GM12878 (cell line): ENCODE data around the gene TAF10. TPM values are rescaled to one million over a fixed set of nuclear protein-coding genes. Genes with fewer than 3 reads are reported as not detected.
A peak's percentile ranks its signal among the peaks of the same experiment; 100 is the strongest.

Experiments
- ATAC-seq: fragments of 200-7000 bp; cut with Tn5 transposase; 3 replicates; pipeline ENCODE4 v1.9.1; 2020; ENCODE audit warnings: mild to moderate bottlenecking, moderate library complexity
- BruUV-seq: library from RNA; stranded (reverse); fragments of 400-500 nt; replicated peaks from 2 replicates; lab custom pipeline; 2021; lab: Mats Ljungman, UMichigan
- CTCF ChIA-PET: fragments of 300-600 bp; sonication (Branson Sonifier 250); formaldehyde crosslinking; extraction: SDS; loops from one replicate; lab custom pipeline; 2021; ENCODE audit warnings: inconsistent platforms; lab: Yijun Ruan, JAX
- POLR2A ChIA-PET: fragments of 350-600 bp; formaldehyde crosslinking; extraction: SDS; loops from one replicate; lab custom pipeline; 2021; ENCODE audit warnings: inconsistent platforms; lab: Charles Lee
- RAD21 ChIA-PET: fragments of 300-600 bp; sonication (Branson Sonifier 250); formaldehyde crosslinking; loops from one replicate; lab custom pipeline; 2023; ENCODE audit warnings: antibody characterized with exemption; ENCODE audit not compliant: unreplicated experiment; lab: Charles Lee
- SMC1A ChIA-PET: fragments of 300-600 bp; sonication (Branson Sonifier 250); formaldehyde crosslinking; loops from one replicate; lab custom pipeline; 2023; ENCODE audit not compliant: unreplicated experiment, uncharacterized antibody; lab: Charles Lee
- DNase-seq: peaks from one replicate; pipeline ENCODE4 v3.0.0-alpha.2; 2011; ENCODE audit warnings: low read depth, low spot score
- FAIRE-seq: peaks from 3 replicates; lab custom pipeline; 2011; peaks lifted over from hg19 to GRCh38; lab: Jason Lieb, UNC
- H2AFZ ChIP-seq: 2 replicates; pipeline ENCODE4 v1.6.0; 2011; ENCODE audit warnings: low read depth, low read length, control low read depth; ENCODE audit not compliant: control insufficient read depth
- H3K27ac ChIP-seq: 2 replicates; pipeline ENCODE4 v1.5.1; 2011; ENCODE audit warnings: control low read depth; ENCODE audit not compliant: control insufficient read depth, insufficient read depth
- H3K27me3 ChIP-seq, 2 experiments: replicated peaks in 1 of 2; 2 replicates each; pipeline versions ENCODE4 v1.6.0 to v1.6.1; 2011; ENCODE audit warnings: low read length in 1 of 2; ENCODE audit not compliant: control insufficient read depth in 2 of 2, insufficient read depth in 2 of 2
- H3K36me3 ChIP-seq, 2 experiments: 2 replicates each; pipeline ENCODE4 v1.5.1; 2011; ENCODE audit warnings: low read length in 1 of 2; ENCODE audit not compliant: control insufficient read depth in 2 of 2, insufficient read depth in 2 of 2
- H3K4me1 ChIP-seq: 2 replicates; pipeline ENCODE4 v1.6.1; 2011; ENCODE audit warnings: mild to moderate bottlenecking, low read length, moderate library complexity, mixed read lengths; ENCODE audit not compliant: control insufficient read depth, insufficient read depth
- H3K4me2 ChIP-seq: 2 replicates; pipeline ENCODE4 v1.6.0; 2011; ENCODE audit warnings: control low read depth; ENCODE audit not compliant: control insufficient read depth, insufficient read depth
- H3K4me3 ChIP-seq: fragments of 200-600 bp; sonication (generic); 2 replicates; pipeline ENCODE4 v1.5.1; 2016
- H3K79me2 ChIP-seq: 2 replicates; pipeline ENCODE4 v1.6.0; 2011; ENCODE audit warnings: low read length; ENCODE audit not compliant: control insufficient read depth, insufficient read depth
- H3K9ac ChIP-seq: 2 replicates; pipeline ENCODE4 v1.8.0; 2011; ENCODE audit warnings: low read length, control low read depth, mixed read lengths; ENCODE audit not compliant: control insufficient read depth, insufficient read depth
- H3K9me3 ChIP-seq: replicated peaks from 3 replicates; pipeline ENCODE4 v1.5.1; 2011; ENCODE audit warnings: mild to moderate bottlenecking, low read length; ENCODE audit not compliant: control insufficient read depth, insufficient read depth
- H4K20me1 ChIP-seq: 2 replicates; pipeline ENCODE4 v1.6.0; 2011; ENCODE audit not compliant: control insufficient read depth, insufficient read depth
- CEBPB ChIP-seq, 2 experiments: fragments of 150-350 bp in 1 of 2; IDR thresholded peaks; 2 replicates each; pipeline ENCODE4 v1.6.1; 2012 to 2014; ENCODE audit warnings: low read depth in 2 of 2, low read length in 2 of 2, borderline replicate concordance in 1 of 2, inconsistent platforms in 1 of 2
- HDGF ChIP-seq: fragments of 450-650 bp; IDR thresholded peaks from 2 replicates; pipeline ENCODE4 v1.6.1; 2016; ENCODE audit warnings: antibody characterized with exemption
- NFYB ChIP-seq: IDR thresholded peaks from 2 replicates; pipeline ENCODE4 v1.6.1; 2011; ENCODE audit warnings: low read depth, mild to moderate bottlenecking, low read length, improper control_type of control experiment, moderate library complexity; ENCODE audit not compliant: insufficient read depth
- PAX8 ChIP-seq: fragments of 450-650 bp; IDR thresholded peaks from 2 replicates; pipeline ENCODE4 v1.6.1; 2017; ENCODE audit warnings: mild to moderate bottlenecking, moderate library complexity
- PML ChIP-seq: IDR thresholded peaks from 2 replicates; pipeline ENCODE4 v1.6.1; 2012; ENCODE audit warnings: low read length, inconsistent platforms
- POLR2AphosphoS2 ChIP-seq: IDR thresholded peaks from 2 replicates; pipeline ENCODE4 v1.6.1; 2011; ENCODE audit warnings: low read depth, mild to moderate bottlenecking, low read length, improper control_type of control experiment, moderate library complexity
- RCOR1 ChIP-seq: conservative IDR thresholded peaks from 2 replicates; pipeline ENCODE4 v1.6.1; 2012; ENCODE audit warnings: low read depth, low read length, improper control_type of control experiment
- TBL1XR1 ChIP-seq: IDR thresholded peaks from 2 replicates; pipeline ENCODE4 v1.6.1; 2012; ENCODE audit warnings: low read depth, low read length, improper control_type of control experiment
- WGBS: methylation state at CpG from one replicate; pipeline ENCODE4 v1.1.6; 2016; ENCODE audit warnings: low lambda C conversion rate; ENCODE audit not compliant: insufficient replicate concordance, insufficient coverage; ENCODE audit errors: missing lambda C conversion rate; 5-methylcytosine and 5-hydroxymethylcytosine counted together
- in situ Hi-C: fragments of 300-500 bp; cut with MboI; formaldehyde crosslinking; loops from 9 replicates; pipeline ENCODE4 v1.14.3; 2018; ENCODE audit warnings: mixed read lengths
- intact Hi-C: fragments of 100-400 bp; cut with micrococcal nuclease; formaldehyde crosslinking; loops from one replicate; pipeline ENCODE4 v1.14.2; 2022; ENCODE audit not compliant: unreplicated experiment
- polyA plus RNA-seq, 11 experiments: library from polyadenylated mRNA; depleted of rRNA in 4 of 11; unstranded in 6 of 11; stranded (reverse) in 5 of 11; fragments of >200 nt; fragmentation: Nextera tagmentation in 4 of 11; fragmentation: Illumina TruSeq in 1 of 11; extraction: Ambion mirVana in 4 of 11; extraction: Trizol in 1 of 11; gene quantifications; 1 replicate in 1 of 11; 2 replicates in 10 of 11; pipeline versions ENCODE4 v1.2.1 to v1.2.3, GENCODE V29; 2011 to 2016; ENCODE audit warnings: inconsistent platforms in 2 of 11, missing spikeins in 2 of 11, low read depth in 1 of 11
- total RNA-seq, 4 experiments: library from RNA; depleted of rRNA in 3 of 4; stranded (reverse); fragments of >200 nt in 3 of 4; fragmentation: Illumina TruSeq in 1 of 4; extraction: Trizol in 1 of 4; gene quantifications; 2 replicates each; pipeline versions ENCODE4 v1.2.1 to v1.2.3, GENCODE V29; 2013 to 2021
- TF ChIP-seq, protein P1 (sequence below): IDR thresholded peaks from 2 replicates; pipeline ENCODE4 v1.6.1; 2012; ENCODE audit warnings: low read depth, low read length, improper control_type of control experiment
- TF ChIP-seq, protein P2 (sequence below): fragments of 450-650 bp; IDR thresholded peaks from 2 replicates; pipeline ENCODE4 v1.6.1; 2017; ENCODE audit warnings: antibody characterized with exemption, mild to moderate bottlenecking, moderate library complexity

The TAF10 gene
- total and polyA plus RNA-seq, 10 of the 15 experiments (the other 5 are each of a cell fraction or from before 2014, with no cell fraction given), result 26.7 to 251 (median 149) TPM

DNA sequence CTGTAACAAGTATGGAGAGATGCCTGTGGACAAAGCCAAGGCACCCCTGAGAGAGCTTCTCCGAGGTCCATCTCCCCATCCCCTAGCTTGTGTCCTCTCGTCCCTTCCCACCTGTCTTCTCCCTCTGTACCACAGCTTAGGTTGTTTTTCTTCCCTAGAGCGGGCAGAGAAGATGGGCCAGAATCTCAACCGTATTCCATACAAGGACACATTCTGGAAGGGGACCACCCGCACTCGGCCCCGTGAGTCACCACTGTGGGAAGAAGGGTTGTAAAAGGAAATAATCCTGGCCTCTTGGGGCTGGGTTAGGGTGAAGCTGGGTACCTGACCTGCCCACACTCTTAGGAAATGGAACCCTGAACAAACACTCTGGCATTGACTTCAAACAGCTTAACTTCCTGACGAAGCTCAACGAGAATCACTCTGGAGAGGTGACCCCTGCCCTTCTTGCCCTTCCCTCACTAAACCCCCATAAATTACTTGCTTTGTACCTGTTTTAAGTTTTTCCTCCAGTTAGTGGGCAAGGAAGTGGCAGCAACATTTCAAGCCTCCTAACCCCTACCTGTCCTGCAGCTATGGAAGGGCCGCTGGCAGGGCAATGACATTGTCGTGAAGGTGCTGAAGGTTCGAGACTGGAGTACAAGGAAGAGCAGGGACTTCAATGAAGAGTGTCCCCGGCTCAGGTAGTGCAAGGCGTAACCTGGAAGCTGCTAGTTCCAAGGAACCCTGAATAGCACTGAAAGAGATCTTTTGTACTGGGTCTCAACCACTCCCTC, 3.1 kb downstream of the TAF10 start:
- 98% methylated on average over 14 of the region's 14 CpGs for WGBS
- peaks cover 23 to 28% of the 10 kb centered on the region in 2 experiments for H3K36me3 ChIP-seq
- H3K27ac ChIP-seq, result no peak overlapping the region
- ChIA-PET POLR2A (interaction anchor here (1.6 to 7.2 kb wide), 2 partner anchors 12 to 75 kb away, joined by 4 to 85 read pairs; partner anchors contain the start of genes MRPL17 and TPP1), RAD21 (interaction anchor here (0.9 kb wide), 1 partner anchor 10 kb away, joined by 6 read pairs; the partner anchor contains the start of gene TPP1), CTCF (interaction anchor here (2.5 to 3.6 kb wide), 2 partner anchors 9 to 74 kb away, joined by 22 to 26 read pairs; partner anchors contain the start of genes MRPL17 and TPP1), SMC1A (interaction anchor here (2.6 kb wide), 1 partner anchor 9 kb away, joined by 19 read pairs; the partner anchor contains the start of gene TPP1)
- H2AFZ ChIP-seq, result no peak overlapping the region
- peaks cover 56% of the 10 kb centered on the region for H3K79me2 ChIP-seq
- intact Hi-C loops, result loop anchor here (10.0 kb wide), 1 partner anchor 224 kb away; no protein-coding TSS in a partner anchor
- ATAC-seq (no peak), FAIRE-seq (no peak), DNase-seq (no peak)
- no peaks in the 10 kb centered on the region for H4K20me1 ChIP-seq
- H3K4me1 ChIP-seq, result peaks cover 38% of the 10 kb centered on the region
- no peaks in the 10 kb centered on the region for H3K9me3 ChIP-seq
- in situ Hi-C loops, result loop anchor here (5.0 kb wide), 1 partner anchor 127 kb away; the partner anchor contains the start of genes ARFIP2 and TIMM10B
- no peak overlapping the region for H3K4me3 ChIP-seq
- no peak for TF ChIP-seq TBL1XR1
- TF ChIP-seq PML, result 0 out of 2 replicates have a peak, but pooled peaks have one; percentile 11
- no peak overlapping the region for H3K9ac ChIP-seq
- H3K4me2 ChIP-seq, result no peak overlapping the region
- no TSS peak for BruUV-seq
- no peaks in the 10 kb centered on the region for H3K27me3 ChIP-seq

DNA sequence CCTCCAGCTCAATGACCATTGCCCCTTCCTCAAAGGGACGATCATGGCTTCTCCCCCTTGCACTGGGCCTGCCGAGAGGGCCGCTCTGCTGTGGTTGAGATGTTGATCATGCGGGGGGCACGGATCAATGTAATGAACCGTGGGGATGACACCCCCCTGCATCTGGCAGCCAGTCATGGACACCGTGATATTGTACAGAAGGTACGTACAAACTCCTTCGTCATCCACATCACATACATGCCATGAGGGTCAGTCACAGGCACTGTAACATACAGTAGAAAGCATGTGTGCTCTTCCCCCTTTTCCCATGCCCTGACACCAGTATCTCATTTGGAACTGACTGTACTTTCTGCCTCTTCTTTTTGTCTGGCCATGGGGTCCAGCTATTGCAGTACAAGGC, 4.0 kb downstream of the TAF10 start:
- intact Hi-C loops, result loop anchor here (10.0 kb wide), 1 partner anchor 223 kb away; no protein-coding TSS in a partner anchor
- H3K4me2 ChIP-seq, result peak overlapping the region; percentile 98
- H4K20me1 ChIP-seq, result no peaks in the 10 kb centered on the region
- peaks cover 23 to 28% of the 10 kb centered on the region in 2 experiments for H3K36me3 ChIP-seq
- 0 out of 2 replicates have a peak overlapping the region, but pooled peaks have one; percentile 23 for H3K9ac ChIP-seq
- H3K4me1 ChIP-seq, result peaks cover 34% of the 10 kb centered on the region
- H2AFZ ChIP-seq, result no peak overlapping the region
- ChIA-PET CTCF (interaction anchor here (0.9 to 3.6 kb wide), 4 partner anchors 10 to 229 kb away, joined by 3 to 26 read pairs (median 14); partner anchors contain the start of genes MRPL17 and TPP1), POLR2A (interaction anchor here (0.6 to 7.2 kb wide), 5 partner anchors 11 to 373 kb away, joined by 3 to 85 read pairs (median 4); partner anchors contain the start of genes FHIP1B, MRPL17 and TPP1), RAD21 (interaction anchor here (1.3 to 2.0 kb wide), 2 partner anchors 10 to 74 kb away, joined by 5 to 23 read pairs; partner anchors contain the start of gene MRPL17), SMC1A (interaction anchor here (1.7 to 6.2 kb wide), 3 partner anchors 10 to 138 kb away, joined by 5 to 57 read pairs (median 19); partner anchors contain the start of genes MRPL17 and TPP1)
- FAIRE-seq, result no peak
- 100% methylated on average over 9 of the region's 9 CpGs for WGBS
- in situ Hi-C loops, result loop anchor here (5.0 kb wide), 1 partner anchor 126 kb away; the partner anchor contains the start of genes ARFIP2 and TIMM10B
- no TSS peak for BruUV-seq
- DNase-seq, result no peak
- no peaks in the 10 kb centered on the region for H3K9me3 ChIP-seq
- 0 out of 2 replicates have a peak overlapping the region, but pooled peaks have one; percentile 19 for H3K4me3 ChIP-seq
- peak overlapping the region; percentile 88; the same call in 1 of the 2 replicates for H3K27ac ChIP-seq
- ATAC-seq, result no peak
- no peaks in the 10 kb centered on the region for H3K27me3 ChIP-seq
- peaks cover 65% of the 10 kb centered on the region for H3K79me2 ChIP-seq
- TF ChIP-seq PAX8, result no peak
- no peak for TF ChIP-seq POLR2AphosphoS2
- TF ChIP-seq HDGF, result no peak
- no peak for TF ChIP-seq CEBPB (IDR thresholded peaks at IDR 0.05; ENCODE audit: borderline replicate concordance in 1 of 2, low read depth in 2 of 2, low read length in 2 of 2)
- TF ChIP-seq NFYB, result no peak
- TF ChIP-seq, protein P1, sequence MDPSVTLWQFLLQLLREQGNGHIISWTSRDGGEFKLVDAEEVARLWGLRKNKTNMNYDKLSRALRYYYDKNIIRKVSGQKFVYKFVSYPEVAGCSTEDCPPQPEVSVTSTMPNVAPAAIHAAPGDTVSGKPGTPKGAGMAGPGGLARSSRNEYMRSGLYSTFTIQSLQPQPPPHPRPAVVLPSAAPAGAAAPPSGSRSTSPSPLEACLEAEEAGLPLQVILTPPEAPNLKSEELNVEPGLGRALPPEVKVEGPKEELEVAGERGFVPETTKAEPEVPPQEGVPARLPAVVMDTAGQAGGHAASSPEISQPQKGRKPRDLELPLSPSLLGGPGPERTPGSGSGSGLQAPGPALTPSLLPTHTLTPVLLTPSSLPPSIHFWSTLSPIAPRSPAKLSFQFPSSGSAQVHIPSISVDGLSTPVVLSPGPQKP, result no peak
- TF ChIP-seq, protein P2, sequence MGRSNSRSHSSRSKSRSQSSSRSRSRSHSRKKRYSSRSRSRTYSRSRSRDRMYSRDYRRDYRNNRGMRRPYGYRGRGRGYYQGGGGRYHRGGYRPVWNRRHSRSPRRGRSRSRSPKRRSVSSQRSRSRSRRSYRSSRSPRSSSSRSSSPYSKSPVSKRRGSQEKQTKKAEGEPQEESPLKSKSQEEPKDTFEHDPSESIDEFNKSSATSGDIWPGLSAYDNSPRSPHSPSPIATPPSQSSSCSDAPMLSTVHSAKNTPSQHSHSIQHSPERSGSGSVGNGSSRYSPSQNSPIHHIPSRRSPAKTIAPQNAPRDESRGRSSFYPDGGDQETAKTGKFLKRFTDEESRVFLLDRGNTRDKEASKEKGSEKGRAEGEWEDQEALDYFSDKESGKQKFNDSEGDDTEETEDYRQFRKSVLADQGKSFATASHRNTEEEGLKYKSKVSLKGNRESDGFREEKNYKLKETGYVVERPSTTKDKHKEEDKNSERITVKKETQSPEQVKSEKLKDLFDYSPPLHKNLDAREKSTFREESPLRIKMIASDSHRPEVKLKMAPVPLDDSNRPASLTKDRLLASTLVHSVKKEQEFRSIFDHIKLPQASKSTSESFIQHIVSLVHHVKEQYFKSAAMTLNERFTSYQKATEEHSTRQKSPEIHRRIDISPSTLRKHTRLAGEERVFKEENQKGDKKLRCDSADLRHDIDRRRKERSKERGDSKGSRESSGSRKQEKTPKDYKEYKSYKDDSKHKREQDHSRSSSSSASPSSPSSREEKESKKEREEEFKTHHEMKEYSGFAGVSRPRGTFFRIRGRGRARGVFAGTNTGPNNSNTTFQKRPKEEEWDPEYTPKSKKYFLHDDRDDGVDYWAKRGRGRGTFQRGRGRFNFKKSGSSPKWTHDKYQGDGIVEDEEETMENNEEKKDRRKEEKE, result no peak
- TF ChIP-seq RCOR1, result no peak
